Activated CD4-positive, CD25-positive, alpha-beta regulatory T cell treated with anti-CD3 and anti-CD28 coated beads, Interleukin-2, amount 50 U/mL, for 24 hours (primary cell): Measurements from ENCODE around the gene LTBP1.

Source experiments
- ATAC-seq, 2 donors: fragments of 150-1000 bp; cut with Tn5 transposase; one replicate each; pipeline ENCODE4 v1.10.0; 2021; ENCODE audit warnings: mild to moderate bottlenecking in 1 of 2, moderate library complexity in 1 of 2

LTBP1 gene

GRCh38 chr2:33392366-33392765 lies 445.6 kb downstream of the LTBP1 start:
- ATAC-seq: no peak

DNA sequence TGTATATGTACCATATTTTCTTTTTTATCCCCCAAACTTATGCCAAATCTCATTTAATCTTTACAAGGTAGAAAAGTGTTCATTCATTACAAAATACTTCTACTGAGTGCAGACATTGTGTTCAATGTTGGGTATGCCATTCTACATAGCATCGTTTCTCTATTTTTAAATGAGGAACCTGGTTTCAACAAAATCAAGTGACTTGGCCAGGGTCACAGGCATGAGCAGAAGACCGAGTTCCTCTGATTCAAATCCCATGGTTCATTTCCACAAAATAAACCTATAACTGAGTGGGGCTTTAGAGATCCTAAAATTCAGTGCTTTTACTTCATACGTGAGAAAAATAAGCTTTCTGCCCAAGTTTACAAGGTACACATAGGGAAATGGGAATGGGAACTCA lies 448.3 kb downstream of the LTBP1 start:
- ATAC-seq: no peak

DNA sequence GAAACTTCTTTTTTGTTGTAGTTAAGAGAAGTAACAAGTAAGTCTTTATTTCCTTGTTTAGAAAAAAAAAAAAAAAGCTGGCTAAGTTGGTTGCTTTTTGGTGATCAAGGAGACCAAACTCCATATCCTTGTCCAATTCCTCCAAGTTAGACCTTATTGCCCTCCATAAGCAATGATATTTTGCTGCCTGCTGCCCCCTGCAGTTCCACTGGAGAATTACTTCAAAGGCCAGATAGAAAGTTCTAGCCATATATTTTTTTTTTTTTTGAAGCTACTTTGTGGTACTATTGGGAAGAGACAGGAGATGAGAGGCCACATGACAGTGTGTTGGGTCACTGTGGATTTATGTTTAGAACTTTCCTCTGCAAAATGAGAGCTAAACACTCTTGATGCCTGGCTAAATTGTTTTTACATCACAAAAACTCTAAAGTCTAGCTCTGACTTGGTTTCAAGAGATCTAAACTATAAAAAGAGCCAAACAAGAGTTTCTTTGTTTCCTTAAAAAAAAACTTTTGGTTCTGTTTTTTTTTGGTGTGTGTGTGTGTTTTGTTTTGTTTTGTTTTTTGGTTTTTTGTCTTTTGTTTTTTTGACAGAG lies 449.0 kb downstream of the LTBP1 start:
- no peak for ATAC-seq

- no peak for ATAC-seq
Observed at GRCh38 chr2:33404321-33404720, 457.6 kb downstream of the LTBP1 start.

DNA sequence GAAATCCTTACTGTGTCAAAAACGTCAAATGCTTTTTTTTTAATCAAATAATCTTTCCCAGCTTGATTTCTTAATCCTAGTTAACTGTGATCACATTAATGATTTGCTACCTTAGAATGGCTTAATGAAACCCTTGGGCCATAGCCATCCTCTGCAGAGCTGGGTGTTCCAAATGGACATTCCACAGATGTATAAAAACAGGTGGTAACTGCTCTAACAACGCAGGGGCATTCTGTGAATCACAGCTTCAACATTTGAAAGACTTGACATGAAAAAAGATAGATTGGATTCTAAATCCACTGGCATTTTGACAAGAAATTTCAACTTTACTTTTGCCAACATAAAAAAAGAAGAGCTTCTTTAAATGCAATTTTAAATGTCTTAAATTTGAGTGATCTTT lies 459.9 kb downstream of the LTBP1 start:
- ATAC-seq: no peak

DNA sequence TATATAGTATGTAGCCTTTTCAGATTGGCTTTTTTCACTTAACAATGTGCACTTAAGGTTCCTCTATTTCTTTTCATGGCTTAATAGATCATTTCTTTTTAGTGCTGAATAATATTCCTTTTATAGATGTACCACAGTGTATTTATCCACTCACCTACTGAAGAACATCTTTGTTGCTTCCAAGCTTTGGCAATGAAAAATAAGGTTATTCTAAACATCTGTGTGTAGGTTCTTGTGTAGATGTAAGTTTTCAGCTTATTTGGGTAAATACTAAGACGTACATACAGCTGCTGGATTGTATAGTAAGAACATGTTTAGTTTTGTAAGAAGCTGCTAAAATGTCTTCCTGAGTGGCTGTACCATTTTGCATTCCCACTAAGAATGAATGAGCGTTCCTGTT lies 461.4 kb downstream of the LTBP1 start:
- no peak for ATAC-seq

GRCh38 chr2:33409417-33409955 lies 462.7 kb downstream of the LTBP1 start:
- ATAC-seq: no peak

DNA sequence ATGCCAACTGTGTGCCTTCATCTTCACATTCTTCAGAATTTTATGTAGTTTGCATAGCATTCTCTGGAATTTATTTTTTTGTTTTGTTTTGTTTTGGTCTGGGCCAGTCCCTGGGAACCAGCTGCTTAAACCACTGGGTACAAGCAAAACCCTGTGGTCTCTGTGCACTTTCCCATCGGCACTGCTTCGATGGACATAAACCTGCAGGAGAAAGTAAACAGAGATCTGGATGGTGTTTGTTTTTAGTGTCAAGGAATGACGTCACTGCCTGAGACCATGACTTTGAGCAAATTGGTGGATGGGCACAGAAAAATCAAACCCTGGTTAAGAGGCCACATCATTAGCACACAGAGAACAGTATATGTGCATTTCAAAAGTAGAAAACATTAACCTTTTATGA lies 465.0 kb downstream of the LTBP1 start:
- no peak for ATAC-seq

DNA sequence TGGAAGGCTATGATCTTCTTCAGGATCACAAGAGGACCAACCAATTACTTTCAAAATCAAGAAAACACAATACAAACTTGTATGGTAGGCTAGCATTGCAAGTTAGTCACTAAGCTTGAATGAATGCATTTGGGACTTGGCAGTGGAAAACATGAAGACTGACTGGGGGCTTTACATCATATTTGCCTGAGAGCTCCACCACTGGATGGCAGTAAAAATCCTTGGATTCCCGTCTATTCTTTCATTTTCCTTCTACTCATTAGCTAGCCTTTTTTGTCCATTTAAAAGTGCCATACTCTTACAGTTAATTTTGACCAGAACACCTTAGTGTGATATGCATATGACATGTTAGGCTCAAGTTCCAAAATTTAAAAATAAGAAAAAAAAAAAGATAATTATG lies 466.2 kb downstream of the LTBP1 start:
- no peak for ATAC-seq

DNA sequence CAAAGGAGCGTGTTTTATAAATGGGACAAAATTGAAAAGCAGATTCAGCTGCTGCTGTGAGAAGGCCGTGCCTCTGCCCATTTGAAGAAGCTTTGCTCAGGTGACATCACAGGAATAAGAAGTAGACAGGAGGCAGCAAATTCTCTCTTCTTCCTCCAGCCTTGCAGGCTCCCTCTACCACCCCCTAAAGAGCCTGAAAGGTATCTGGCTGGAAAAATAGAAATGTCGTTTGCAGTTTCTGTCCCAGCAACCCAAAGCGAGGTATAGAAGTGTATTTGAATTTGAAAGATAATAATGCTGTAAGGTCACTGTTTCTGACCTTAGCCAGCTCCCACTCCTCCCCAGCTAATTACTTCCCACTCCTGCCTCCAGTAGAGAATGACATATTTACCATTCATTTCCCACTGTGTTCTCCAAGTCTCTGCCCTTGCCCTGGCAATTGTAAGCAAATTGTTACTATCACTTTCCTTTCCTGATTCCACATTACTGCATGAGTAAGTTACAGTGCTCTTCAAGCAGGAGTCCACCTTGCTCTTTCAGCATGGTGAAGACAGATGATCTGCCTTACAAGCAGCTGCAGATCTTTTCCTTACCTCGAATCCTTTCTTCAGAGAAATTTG lies 472.9 kb downstream of the LTBP1 start:
- no peak for ATAC-seq

DNA sequence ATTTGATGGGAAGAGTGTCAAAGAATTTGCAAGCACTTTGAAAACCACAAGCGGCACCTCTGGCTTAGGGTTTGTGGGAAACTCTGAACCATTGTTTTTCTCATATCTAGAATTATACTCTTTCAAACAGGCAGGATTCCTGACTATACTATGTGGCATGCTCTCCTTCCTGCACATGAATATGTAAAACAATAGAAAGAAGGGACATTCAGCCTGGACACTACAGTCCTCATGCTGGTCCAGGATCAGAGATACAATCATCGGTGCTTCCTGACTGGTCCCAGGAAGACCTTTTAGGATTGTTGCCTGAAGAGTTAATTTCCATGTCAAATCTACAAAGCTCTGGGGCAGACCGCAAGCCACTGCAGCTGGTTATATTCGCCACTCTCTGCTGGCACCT lies 474.0 kb downstream of the LTBP1 start:
- ATAC-seq: no peak

DNA sequence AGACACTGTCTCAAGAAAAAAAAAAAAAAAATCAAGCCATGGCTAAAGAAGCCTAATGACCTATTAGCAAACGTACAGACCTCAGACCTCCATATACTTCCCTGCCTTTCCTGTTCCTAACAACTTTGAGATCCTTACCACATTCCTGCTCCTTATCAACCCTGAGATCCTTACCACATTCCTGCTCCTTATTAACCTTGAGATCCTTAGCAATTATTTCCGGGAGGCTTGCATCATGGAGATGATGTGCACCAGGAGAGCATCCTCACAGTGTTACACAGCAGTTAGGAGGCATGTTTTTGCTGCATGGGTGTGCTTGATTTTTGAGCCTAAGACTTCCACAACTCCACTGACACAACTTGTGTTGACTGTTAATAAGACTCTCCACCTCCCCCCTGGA lies 475.1 kb downstream of the LTBP1 start:
- no peak for ATAC-seq

GRCh38 chr2:33425161-33425560 lies 478.4 kb downstream of the LTBP1 start:
- ATAC-seq: no peak

GRCh38 chr2:33425586-33426031 lies 478.9 kb downstream of the LTBP1 start:
- ATAC-seq: no peak

- no peak for ATAC-seq
Observed at GRCh38 chr2:33426666-33427231, 480.0 kb downstream of the LTBP1 start.

- no peak for ATAC-seq
Observed at GRCh38 chr2:33430077-33430476, 483.3 kb downstream of the LTBP1 start.

DNA sequence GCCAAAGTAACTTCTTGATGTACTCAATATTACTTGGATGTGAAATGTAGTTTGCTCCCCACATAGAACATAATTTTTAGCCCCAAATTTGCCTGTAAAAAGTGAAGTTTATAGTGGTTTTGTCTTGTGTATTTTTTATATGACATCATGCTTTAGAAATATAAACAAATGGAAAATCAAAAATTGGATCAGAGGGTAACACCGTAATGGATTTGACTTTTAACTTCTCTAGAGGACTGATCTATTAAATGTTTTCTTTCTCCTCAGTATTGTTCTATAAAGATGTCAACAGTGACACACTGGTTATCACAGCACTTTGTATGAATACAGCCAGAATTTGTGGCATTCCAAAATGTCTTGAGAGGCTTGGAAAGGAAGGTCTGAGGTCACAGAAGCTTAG lies 484.1 kb downstream of the LTBP1 start:
- ATAC-seq: no peak

GRCh38 chr2:33432871-33433270 lies 486.1 kb downstream of the LTBP1 start:
- ATAC-seq: no peak

GRCh38 chr2:33433279-33434235 lies 486.8 kb downstream of the LTBP1 start:
- ATAC-seq: no peak

- ATAC-seq: no peak
Observed at GRCh38 chr2:33435518-33435917, 488.8 kb downstream of the LTBP1 start.

DNA sequence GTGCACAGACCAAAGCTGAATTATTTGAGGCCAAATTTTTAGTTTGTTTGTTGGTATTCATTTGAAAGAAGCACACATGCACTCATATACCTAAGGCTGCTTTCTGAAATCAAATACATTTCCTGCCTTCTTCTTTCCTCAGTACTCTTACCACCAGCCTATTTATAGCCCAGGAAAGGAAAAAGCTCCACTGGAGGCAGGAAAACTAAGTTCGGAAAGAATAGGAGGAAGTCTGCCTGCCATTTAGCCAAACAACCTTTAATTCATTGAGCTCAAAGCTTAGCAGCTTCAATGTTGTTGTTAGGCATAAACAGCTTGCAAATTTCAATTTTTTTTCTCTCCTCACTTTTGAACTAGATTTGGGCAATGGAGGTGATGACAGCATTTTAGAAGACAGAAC lies 489.3 kb downstream of the LTBP1 start:
- no peak for ATAC-seq

GRCh38 chr2:33437297-33437696 lies 490.5 kb downstream of the LTBP1 start:
- ATAC-seq: no peak

DNA sequence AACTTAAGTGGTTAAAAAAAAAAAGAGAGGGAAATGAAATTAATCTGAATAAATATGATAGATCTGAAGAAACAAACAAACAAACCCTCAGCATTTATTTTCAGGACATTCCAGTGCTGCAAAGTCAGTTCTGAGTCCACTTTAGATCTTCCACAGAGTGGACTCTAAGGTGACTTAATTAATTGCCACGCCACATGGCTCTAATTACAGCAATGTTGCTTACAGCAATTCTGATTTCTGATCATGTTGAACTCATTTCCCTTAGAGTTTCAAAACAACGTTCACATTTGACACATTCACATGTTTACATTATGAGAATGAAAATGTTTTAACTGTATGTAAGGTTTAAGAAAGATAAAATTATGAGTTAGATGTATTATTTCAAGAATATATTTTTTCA lies 491.1 kb downstream of the LTBP1 start:
- ATAC-seq: no peak
